GM18907 (cell line): Measurements from ENCODE around the gene PIM1.
"Not testable (repeated sequence)": the region's sequence is repeated elsewhere in the genome, so short reads cannot be mapped to it uniquely, and the experiment has no call there.

ENCODE experiments used
- ATAC-seq: cut with Tn5 transposase; IDR thresholded peaks from one replicate; pipeline ENCODE4 v1.9.1; 2021; ENCODE audit warnings: mild to moderate bottlenecking, moderate library complexity; ENCODE audit not compliant: unreplicated experiment

PIM1 gene

DNA sequence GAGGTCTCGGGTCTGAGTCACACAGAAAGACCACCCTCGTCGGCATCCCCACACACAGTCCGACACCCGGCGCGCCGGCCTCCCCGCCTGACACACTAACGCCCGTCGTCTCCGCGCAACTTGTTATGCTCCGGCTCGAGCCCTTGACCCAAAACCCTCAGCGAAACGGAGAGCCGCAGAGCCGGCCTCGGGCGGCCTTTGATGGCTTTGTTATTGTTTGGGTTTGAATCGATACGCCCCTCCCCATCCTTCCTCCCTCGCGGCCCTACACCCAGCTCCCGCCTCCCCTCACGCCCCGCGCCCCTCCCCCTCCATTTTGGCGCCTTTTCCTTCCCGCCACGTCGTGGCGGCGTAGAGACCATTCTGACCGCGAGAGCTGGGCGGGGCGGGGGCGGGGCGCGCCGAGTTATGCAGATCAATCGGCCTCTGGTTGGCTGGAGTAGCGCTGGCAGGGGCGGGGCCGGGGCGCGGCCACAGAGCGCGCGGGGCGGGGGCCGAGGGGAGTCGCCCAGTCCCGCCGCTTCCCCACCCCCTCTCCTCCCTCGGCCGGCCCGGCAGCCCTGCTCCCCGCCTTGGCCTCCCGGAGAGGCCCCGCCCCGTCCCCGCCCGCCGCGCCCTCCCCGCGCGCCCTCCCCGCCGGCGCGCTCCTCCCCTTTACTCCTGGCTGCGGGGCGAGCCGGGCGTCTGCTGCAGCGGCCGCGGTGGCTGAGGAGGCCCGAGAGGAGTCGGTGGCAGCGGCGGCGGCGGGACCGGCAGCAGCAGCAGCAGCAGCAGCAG, at the start of gene PIM1:
TSS of gene PIM1 (plus strand) at position 657 of the 777 bp plus-strand sequence. CDS start 424 bp downstream, outside the sequence.
- peak; percentile 52 for ATAC-seq

DNA sequence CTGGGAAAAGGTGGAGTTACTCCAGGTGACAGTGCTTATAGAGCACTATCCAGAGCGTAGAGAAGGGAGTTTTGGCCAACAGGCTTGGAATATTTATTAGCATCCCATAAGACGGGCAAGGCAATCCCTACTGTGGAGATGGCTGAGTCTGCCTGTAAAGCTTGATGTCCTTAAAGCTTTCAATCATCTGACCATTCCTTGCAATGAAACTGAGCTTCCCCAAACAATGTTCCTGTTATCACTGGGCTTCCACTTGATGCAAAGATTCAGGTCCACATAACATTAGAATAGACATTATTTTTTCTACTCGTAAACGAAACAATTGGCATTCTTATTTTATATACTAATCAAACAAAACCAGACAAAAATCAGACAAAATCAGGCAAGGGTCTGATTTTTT, 48.4 kb upstream of the PIM1 start:
- no peak for ATAC-seq

DNA sequence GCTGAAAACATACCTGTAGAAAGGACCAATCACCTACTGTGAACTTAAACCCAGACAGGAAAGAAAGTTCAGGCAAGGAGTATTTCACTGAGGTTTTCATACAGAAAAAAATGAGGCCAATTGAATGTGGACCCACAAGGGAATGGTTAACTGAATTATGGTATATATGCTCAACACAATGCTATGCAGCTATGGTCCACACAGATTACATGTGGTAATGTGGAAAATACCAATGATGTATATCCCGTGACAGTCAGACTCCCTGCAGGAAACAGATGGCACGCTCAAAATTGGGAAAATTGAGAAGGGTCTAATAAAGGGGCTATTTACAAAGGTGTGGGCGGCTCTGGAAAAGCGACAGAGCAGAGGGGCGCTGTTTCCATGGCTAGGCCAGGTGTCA, 47.1 kb upstream of the PIM1 start:
- no peak for ATAC-seq

DNA sequence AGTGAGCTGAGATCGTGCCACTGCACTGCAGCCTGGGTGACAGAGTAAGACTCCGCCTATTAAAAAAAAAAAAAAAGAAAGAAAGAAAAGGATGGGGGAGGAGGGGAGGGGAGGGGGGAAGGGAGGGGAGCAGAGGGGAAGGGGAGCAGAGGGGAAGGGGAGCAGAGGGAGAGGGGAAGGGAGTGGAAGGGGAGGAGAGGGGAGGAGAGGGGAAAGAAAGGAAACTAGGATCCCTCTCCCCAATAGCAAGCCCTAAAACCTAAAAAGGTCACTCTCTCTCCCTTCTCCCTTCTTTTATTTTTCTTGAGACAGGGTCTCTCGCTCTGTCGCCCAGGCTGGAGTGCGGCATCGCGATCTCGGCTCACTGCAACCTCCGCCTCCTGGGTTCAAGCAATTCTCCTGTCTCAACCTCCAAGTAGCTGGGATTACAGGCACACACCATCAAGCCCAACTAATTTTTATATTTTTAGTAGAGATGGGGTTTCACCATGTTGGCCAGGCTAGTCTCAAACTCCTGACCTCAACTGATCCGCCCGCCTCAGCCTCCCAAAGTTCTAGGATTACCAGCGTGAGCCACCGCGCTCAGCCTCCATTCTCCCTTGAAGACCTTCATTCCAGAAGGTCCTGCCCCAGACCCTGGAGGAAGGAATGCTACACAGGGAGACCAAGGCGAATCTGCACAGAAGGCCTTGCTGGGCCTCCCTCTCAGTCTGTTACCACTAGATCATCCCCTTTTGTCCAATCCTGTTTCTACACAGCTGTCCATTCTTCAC, 45.8 kb upstream of the PIM1 start:
- ATAC-seq: no peak

DNA sequence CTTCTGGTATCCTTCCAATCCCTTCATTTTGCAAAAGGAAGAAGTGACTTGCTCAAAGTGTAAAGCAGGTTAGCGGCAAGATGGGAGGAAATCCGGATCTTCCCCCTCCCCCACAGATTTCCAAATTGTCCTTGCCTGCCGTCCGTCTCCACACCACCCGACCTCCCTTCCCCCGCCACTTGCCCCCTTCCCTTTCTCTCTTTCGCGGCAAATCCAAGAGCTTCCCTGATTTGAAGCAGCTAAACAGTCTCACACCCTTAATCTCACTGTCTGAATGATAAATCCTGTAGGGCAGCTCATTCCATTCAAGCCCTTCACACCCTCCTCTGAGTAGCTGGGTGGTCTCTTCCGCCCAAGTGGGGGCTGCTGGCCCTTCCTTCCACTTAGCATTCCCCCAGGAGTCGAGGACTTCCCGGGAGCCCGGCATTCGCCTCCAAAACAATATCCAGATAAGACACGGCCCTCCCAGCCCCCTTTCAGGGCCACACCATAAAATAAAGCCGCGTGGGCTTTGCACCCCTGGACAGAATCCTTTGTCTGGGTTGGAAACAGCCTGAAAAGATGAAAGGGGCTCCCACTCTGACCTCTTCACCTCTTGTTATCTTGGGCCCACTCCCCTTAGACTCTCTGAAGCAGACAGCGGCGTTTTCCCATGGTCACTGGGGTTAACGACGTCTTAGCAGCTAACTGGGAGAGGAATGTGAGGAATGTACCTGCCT, 44.0 kb upstream of the PIM1 start:
- ATAC-seq: no peak

DNA sequence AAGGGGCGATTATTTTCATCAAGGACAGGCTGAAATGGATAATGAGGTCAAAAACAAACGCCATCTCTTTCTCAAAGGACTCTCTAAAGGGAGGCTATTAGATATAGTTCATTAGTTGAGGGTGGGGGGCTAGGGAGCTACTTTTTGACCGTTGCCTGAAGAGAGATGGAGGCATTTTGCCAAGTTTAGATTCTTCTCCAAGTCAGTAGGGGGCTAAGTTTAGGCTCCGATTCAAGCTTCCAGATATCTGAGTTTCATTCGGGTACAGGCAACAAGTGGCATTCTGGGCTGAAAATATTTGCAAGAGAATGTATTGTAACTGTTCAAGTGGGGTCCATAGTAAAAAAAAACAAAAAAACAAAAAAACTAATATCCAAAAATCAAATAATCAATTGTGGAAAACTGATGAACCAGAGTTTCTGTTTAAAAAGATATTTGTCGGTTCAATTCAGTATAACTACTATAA, 43.4 kb upstream of the PIM1 start:
- no peak for ATAC-seq

DNA sequence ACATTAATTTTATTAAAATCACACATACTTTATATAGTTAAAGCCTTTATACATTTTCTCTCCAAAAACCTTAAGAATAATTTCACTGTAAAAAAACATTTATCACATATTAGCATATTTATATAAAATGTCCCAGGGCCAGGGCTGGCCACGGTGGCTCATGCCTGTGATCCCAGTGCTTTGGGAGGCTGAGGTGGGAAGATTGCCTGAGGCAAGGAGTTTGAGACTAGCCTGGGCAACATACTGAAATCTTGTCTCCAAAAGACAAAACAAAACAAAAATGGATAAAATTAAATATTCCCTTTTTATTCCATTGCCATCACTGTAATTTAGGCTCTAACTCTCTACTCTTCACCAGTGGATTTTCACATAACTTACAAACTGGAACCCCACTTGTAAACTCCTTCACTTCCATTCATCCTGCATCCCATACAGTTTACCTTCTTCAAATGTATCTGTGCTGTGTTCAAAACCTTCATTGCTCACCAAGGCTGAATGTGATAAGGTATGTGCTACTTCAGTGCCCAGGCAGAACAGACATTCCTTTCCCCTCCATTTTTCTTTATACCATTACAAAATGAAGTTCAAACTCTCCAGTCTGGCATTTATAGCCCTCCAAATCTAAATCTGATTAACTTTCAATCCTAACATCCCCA, 42.9 kb upstream of the PIM1 start:
- ATAC-seq: no peak

DNA sequence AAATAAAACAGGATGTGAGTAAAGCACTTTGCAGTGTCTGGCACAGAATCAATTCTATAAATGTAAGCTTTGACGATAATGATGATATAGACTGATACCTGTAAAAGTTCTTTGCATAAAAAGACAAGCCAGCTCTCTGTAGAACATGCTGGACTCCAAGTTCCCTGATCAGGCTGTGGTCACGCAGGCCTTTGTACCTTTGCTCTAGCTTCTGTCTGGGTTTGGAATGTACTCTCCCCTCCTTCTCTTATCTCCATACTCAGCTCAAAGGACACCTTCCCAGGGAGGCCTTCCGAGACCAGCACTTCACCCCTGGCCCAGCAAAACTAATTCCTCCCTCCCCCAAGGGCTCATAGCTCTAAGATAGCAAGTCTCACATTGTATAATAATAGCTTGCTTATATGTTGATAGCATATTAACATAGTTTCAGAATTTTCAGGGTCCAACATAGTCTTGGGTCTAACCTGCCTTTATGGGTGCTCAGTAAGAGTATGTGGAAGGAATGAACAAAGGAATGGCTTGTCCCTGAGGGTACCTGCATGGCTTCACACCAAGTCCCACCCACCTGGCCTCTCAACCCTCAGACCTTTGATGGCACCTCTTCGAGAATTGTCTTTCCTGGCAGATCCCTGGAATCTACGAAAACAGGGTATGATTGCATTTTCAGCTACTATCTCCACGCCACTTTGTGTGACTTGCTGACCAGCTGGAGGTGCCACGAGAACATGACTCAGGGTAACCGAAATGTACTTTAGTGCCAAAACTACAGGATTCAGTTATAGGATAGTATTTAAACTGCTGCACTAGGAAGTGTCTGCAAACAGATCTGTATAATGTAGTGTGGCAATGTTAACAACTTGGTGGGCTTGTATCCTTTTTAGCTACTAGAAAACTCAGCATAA, 41.7 kb upstream of the PIM1 start:
- ATAC-seq: no peak

DNA sequence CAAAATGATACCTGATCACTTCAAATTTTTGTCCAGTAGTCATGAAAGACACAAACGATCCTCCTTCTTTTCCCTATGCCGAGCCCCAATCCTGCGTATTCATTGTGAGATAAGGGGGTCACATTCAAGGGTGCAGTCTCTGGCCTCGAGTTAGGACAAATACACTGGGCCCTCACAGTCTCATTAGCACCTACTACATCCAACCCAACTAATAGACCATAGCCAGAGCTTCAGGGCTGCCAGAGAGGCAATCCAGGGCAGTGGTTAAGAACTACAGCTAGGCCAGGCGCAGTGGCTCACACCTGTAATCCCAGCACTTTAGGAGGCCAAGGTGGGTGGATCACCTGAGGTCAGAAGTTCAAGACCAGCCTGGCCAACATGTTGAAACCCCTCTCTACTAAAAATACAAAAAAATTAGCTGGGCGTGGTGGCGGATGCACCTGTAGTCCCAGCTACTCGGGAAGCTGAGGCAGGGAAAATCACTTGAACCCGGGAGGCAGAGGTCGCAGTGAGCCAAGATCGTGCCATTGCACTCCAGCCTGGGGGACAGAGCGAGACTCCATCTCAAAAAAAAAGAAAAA, 41.0 kb upstream of the PIM1 start:
- ATAC-seq: not testable (repeated sequence)

DNA sequence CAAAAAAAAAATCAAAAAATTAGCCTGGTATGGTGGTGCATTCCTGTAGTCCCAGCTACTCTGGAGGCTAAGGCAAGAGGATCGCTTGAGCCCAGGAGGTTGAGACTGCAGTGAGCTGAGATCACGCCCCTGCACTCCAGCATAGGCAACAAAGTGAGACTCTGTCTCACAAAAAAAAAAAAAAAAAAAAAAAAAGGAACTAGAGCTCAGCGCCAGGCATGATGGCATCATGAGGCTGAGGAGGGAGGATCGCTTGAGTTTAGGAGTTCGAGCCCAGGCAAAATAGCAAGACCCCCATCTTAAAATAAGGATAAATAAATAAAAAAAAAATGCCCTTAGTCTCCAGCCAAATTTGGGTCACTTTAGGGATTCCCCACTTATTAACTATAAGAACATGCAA, 40.4 kb upstream of the PIM1 start:
- ATAC-seq: no peak

DNA sequence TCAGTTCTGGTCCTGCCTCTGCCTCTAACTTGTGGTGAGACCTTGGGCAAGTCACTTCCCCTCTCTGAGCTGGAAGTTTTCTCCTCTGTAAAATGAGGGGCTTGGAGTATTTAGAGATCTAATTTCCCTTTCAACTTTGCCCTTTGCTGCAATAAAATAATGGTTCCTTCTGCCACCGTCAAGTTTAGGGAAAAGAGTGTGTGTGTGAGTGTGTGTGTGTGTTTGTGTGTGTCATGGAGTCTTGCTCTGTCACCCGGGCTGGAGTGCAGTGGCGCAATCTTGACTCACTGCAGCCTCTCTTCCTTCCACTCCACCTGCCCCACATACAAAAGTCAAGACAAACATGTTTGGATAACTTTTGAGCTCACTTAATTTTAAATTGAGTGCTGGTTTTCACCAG, 39.2 kb upstream of the PIM1 start:
- ATAC-seq: no peak

DNA sequence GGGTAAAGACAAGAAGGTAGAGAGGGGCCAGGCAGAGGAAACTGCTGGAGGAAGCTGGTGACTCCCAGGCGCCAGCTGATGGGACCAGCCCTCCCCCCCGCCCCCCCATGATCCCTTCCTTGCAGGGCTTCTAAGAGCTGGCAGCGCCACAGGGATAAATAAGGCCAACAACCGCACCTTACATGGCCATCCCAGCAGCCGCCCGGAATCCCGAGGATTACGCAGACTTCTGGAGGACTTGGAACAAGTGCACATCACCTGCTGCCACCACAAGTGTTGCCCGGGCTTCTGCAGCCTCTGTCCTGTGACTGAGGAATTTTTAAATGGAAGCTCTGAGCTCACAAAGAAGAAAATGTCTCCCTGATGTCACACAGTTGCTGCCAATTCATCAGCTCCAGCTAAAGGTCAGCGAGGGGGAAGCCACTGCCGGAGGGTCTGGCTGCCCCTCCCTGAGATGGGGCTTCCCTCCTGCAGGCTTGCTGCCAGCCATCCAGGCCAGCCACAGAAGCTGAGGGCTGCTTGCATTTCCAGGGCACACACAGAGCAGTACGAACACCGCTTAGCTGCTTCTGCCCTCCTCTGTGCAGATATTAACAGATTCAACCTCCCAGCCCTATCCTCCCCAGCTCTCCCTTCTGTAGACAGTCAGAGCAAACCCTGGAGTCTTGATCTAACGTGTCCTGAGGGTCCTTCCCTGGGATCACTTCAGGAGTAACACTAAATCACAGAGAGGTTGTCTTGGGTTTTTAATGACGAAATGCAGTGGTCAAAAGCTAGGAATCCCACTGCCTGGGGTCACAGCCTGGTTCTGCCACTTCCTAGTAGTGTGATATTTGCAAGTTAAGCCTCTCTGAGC, 38.6 kb upstream of the PIM1 start:
- ATAC-seq: no peak

DNA sequence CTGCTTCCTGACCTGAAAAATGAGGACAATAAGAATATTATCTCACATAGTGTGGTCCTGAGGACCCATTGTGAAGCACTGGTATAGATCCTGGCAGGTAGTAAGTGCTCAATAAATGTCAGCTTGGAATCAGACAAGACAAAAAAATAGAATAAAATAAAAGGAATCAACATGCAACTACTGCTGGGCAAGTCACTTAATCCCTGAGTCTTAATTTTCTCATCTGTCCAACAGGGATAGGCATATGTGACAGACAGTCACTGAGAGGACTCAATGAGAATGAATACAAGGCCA, 38.0 kb upstream of the PIM1 start:
- no peak for ATAC-seq

DNA sequence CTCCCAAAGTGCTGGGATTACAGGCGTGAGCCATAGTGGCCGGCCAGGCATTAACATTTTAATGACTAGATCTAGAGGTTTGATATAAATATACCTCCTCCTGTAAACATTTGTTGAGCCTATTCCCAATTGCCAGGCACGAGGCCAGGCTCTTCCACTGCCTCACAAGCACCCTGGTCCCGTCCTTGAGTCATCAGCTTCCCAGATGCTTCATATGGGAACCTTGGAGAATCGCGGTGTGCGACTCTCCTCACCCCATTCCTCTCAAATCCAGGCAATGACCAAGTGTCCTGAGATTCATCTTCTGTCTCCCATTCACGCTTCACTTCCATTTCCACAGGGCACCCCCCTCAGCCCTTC, 35.9 kb upstream of the PIM1 start:
- ATAC-seq: no peak

DNA sequence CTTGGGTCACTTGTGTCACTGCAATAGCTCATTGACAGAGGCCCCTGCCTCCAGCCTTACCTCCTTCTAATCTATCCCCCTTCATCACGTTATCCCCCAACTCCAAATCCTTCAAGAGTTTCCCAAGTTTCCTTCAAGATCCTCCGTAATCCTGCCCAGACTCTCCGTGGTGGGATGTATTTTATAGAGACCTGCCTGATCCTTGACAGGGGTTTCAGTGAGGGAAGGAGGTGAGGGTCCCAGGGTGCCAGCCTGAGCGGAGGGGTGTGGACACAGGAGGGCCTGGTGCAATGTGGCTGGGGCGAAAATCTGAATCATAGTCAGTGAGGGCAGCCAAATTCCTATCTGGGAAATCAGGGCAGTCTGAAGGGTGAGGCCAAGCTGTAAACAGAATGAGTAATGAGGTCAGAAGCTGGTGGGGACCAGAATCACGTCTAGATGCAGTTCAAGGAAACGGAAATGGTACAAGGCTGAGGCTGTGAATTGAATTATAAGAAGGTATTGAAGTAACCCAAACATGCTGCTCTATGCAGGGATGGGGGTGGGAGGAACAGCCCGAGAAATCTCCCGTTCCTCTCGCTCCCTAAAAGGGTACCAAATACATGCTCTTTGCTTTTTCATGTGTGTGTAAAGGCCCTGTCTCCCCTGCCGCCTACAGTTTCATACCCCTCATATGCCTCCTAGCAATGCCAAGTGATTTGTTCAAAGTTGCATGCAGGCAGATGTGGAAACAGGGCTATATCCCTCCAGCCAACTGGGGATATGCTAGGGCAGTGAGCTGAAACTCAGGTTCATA, 35.4 kb upstream of the PIM1 start:
- no peak for ATAC-seq

DNA sequence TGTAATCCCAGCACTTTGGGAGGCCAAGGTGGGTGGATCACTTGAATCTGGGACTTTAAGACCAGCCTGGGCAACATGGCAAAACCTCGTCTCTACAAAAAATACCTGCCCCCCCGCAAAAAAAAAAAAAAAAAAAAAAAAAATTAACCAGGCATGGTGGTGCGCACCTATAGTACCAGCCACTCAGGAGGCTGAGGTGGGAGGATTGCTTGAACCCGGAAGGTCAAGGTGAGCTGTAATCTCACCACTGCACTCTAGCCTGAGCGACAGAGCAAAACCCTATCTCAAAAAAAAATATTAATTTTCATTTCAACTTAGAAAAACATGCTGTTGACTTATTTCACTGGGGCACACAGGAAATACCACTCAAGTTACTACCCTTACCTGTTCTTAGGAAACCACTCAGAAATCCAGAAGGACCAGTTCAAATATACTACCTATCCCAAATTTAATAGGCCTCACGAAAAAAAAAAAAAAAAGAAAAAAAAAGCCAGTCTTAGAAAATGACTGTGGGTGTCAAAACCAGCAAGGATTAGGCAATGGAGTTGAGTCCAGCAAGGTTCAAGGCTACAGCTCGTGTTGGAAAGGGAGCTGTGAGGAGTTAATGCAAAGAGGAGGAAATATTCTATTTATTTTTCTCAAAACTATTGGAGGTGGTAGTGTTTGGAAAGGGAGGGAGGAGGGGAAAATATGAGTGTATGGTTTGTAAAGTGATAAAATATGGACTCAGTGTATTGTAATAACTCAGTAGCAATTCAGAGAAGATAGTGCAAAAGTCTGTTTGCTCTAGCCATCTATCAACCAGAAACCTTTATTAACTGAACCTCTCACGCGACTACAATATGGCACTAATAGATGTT, 33.9 kb upstream of the PIM1 start:
- ATAC-seq: no peak

DNA sequence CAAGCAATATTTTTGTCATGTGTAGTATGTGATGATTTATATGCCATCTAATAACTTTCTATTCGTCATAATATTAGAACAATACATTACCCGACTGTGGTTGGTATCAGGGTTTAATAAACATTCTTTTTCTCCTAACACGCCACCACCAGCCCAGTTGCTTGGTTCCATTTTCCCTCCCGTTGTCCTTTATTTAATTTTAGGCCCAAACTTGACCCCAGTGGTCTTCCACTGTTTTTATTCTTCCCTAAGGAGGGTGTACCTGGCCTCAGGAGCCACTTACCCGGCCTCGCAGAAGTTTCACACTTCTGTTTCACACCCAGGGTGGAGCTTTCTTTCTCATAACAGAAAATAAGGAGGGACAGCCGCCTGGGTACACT, 33.1 kb upstream of the PIM1 start:
- ATAC-seq: no peak
